HG03521 (cell line): ENCODE data around the gene RAI2.

ENCODE experiments used
- ATAC-seq: cut with Tn5 transposase; IDR thresholded peaks from one replicate; pipeline ENCODE4 v1.9.1; 2021; ENCODE audit warnings: mild to moderate bottlenecking, moderate library complexity; ENCODE audit not compliant: unreplicated experiment

Gene RAI2

DNA sequence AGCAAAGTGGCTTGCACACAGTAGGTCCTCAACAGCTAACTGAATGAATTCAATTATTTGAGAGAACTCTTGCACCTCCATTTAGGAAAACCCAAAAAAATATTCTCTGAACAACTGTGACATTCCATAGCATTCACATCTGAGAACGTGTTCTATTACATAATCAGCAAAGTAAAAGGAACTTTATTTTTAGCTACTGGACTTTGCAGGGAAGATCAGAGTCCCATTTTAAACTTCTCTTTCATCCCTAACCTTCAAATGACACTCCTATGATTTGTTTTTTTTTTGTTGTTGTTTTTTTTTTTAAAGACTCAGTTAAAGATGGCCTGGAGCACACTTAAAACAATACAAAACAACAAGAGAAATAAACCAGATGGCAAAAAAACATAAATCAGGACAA lies 30.9 kb downstream of the RAI2 start:
- no peak for ATAC-seq

- ATAC-seq, result no peak
These were observed 31.5 kb downstream of the RAI2 start for GRCh38 chrX:17829566-17829965.

- no peak for ATAC-seq
These were observed 32.9 kb downstream of the RAI2 start for GRCh38 chrX:17828171-17828570.

DNA sequence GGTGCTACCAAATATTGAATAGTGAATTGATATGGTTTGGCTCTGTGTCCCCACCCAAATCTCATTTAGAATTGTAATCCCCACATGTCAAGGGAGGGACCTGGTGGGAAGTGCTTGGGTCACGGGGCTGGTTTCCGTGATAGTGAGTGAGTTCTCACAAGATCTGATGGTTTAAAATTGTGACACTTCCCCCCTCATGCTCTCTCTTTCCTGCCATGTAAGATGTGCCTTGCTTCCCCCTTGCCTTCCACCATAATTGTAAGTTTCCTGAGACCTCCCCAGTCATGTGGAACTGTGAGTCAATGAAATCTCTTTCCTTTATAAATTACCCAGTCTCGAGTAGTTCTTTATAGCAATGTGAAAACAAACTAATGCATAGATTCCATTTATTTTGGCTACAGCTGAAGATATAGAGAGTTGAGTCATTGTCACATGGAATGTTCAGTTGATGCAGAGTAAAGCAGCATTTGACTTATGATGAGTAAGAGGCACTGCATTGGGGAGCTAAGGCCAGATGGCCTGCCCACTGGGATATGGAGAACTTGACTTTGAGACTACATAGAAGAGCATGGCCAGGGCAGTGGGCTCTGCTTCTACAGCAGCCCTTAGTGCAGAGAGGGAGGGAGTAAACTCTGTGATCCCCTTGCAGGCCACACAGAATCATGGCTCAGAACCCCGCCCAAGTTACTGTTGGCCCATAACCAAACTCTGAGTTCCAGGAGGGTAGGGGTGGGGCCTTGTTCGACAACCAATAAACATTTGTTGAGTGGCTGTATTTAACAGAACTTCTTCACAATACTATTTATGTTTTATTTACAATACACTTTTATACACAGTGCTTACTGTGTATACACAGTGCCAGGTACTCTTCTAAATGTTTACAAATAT lies 34.2 kb downstream of the RAI2 start:
- no peak for ATAC-seq

DNA sequence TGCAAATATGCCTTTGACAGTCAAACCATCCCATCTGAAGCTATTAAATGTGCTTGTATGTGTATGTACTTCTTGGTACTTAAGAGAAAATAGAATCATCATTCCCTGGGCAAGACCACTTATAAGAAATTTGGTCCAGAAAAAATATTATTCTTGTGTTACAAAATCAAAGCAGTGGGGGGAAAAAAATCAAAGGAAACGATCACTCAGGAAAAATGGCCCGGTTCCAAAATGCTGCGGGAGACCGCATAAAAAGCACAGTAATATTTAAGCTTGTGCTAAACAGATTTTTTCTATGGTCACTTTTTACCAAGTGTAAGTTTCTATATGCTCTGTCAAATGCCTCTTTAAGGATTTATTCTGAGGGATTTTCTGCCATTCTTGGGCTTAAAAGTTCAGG lies 36.1 kb downstream of the RAI2 start:
- no peak for ATAC-seq

GRCh38 chrX:17822351-17822750 lies 38.7 kb downstream of the RAI2 start:
- no peak for ATAC-seq

- no peak for ATAC-seq
These were observed 41.0 kb downstream of the RAI2 start for GRCh38 chrX:17820100-17820499.

DNA sequence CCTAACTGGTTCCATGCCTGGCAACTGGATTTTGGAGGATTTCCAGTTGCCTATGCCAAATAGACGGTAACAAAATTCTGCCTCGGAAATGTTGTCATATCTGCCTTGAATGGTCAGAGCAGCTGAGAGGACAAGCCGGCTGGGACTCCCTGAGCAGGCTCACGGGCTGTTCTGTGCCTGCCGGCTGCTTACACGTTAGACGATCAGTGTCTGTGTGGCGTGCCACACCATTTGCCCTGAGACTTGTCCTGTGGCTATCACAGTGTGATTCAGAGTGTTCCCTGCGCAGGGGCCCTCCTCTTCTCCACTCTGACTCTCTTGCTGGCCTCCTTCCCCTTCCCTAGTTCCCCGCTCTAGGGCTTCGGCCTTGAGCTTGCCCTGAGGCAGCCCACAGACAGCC lies 42.4 kb downstream of the RAI2 start:
- no peak for ATAC-seq

- ATAC-seq, result no peak
These were observed 43.8 kb downstream of the RAI2 start for GRCh38 chrX:17817251-17817650.

DNA sequence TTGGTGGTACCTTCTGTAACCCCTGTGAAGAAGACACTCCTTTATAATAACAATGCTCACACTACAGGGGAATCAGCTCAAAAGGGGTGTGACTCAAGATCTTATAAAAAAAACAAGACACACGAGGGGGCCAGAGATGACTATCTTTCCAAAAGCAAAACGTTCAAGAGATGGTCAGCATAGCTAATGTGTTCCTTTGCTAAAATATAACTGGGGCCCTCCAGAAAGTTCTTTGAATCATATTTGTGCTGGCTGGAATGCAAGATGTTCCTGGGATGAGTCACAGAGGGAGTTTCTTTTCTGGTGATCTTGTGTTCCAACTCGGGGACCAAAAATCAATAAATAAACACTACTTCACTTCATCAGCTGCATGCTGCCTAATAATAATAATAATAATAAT lies 46.5 kb downstream of the RAI2 start:
- ATAC-seq, result no peak

DNA sequence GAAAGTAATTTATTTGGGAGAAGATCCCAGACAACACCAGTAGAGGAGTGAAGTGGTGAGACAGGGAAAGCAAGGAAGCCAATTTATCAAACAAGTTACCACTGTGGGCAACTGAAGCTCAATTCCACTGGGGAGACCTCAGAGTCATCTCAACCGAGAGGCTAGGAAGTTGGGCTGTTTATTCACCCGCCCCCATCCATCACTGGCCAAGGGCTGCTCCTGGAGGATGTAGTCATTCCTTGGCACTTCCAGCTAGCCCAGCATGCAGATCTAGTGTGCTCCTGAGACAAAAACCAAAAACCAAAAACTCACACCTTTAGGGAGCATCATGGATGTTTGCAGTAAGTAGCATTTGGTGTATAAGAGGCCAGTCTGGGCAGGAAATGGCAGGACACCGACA lies 47.0 kb downstream of the RAI2 start:
- ATAC-seq, result no peak

DNA sequence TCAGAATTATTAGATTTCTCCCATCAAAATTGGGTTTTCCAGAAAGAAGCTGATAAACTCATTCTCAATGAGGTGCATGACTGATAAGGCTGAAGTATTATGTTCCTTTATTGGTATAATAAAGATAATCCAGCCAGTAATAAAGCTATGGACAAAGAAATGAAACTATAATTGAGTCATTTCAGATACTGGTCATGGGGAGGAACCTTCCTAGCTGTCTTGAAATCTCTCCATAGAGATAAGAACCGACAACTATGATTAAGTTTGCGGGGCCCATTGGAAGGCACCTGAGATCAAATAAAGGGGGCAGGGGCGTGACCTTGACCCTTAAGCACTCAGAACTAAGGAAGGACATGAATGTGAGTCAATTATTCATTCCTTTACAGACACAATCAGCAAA lies 47.8 kb downstream of the RAI2 start:
- ATAC-seq, result no peak

DNA sequence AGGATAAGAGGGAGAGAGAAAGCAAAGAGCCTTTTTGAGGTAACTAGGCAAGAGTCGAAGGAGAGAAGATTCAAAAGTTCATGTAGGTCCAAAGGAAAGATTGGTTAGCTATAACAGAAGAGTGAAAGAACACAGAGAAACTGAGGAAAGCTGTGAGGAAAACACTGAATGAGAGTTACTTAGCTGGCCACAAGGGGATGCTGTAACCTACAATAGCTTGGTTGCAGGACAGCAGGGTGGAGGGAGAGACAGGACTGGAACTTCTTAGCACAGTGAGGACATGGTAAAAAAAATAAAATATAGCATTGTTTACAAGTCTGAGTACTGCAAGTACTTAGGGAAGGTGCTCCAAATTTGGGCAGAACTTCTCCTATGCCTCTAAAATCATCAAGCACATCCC lies 48.3 kb downstream of the RAI2 start:
- ATAC-seq, result no peak

GRCh38 chrX:17809984-17810383 lies 51.1 kb downstream of the RAI2 start:
- ATAC-seq, result no peak

- no peak for ATAC-seq
These were observed 51.8 kb downstream of the RAI2 start for GRCh38 chrX:17809273-17809672.

- no peak for ATAC-seq
These were observed 56.0 kb downstream of the RAI2 start for GRCh38 chrX:17805120-17805519.

- ATAC-seq, result no peak
These were observed 57.6 kb downstream of the RAI2 start for GRCh38 chrX:17803449-17803848.

- no peak for ATAC-seq
These were observed 58.3 kb downstream of the RAI2 start for GRCh38 chrX:17802756-17803155.

- ATAC-seq, result no peak
These were observed 59.7 kb downstream of the RAI2 start for GRCh38 chrX:17801431-17801830.

GRCh38 chrX:17798921-17799320 lies 62.2 kb downstream of the RAI2 start:
- no peak for ATAC-seq

DNA sequence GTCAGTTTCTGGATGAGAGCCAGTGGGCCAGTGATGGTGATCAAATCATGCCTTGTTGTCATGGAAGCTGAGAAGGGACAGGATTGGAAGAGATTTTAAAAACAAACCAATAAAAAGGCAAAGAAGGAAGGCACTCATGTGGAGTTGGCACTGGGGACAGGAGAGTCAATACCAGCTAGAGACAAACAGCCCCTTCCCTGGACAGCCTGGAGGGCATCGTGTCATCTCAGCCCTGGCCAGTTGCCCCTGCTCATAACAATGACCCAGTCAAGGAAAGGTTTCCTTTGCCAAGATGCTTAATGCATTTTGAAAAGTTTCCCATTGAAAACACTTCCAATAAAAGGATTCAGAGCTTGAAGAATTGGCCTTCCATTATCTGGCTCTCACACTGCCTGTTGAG lies 68.3 kb downstream of the RAI2 start:
- ATAC-seq, result no peak

DNA sequence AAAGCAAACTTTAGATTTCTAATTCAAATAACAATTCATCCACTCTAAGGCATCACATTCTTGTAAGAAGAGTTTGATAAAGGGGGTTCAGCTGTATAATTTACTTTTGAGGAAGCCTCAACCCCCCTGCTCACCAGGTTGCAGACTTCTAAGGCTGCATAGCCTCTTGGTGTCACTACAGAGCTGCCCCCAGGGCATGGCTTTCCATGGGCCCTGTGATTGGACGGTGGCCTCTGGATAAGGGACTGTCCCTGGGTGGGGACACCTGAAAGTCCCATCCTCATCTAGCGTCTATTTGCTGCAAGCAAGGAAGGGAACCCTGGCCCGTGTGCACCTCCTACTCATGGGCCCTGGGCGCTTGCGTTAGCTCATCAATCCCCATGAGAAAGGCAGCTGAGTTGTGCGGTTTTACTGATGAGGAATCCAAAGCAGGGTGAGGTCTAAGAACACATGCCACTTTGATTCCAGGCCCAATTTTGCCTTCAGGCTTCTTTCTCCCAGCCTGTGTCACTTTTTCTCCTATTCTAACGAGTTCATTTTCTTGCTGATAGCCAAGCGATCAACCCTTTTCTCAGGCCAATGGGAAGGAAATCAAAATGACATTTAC lies 72.0 kb downstream of the RAI2 start:
- ATAC-seq, result no peak

DNA sequence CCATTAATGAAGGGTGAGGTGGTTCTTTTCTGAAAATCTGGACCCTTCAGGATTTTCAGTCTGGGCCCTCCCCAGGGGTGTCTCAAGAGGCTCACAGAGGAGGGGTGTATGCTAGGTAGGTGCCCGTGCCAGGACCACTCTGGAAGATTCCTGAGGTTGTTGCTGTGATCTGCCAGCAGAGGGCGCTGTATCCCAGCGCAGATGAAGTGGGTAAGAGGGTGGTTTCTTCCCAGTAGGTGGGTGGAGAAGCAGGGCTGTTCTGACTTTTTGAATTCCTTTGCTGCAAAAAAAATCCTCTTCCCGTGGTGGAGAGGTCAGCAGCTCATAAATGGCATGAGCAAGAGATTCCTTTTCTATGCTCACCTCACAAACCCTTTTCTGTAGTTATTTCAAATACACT lies 72.7 kb downstream of the RAI2 start:
- no peak for ATAC-seq
